Testis (tissue), 2 donors: ENCODE results near the gene LMAN1.

ENCODE experiments used
- POLR2A ChIP-seq: fragments of 450-650 bp; IDR thresholded peaks from one replicate; pipeline ENCODE4 v1.6.1; 2017; ENCODE audit warnings: antibody characterized with exemption, mild to moderate bottlenecking, moderate library complexity
- TF ChIP-seq, protein P1 (sequence below), 3 experiments: fragments of 450-650 bp in 2 of 3; fragments of 200-600 bp in 1 of 3; sonication (generic) in 1 of 3; IDR thresholded peaks; one replicate each; pipeline ENCODE4 v1.5.1; 2016 to 2019; ENCODE audit warnings: antibody characterized with exemption in 3 of 3, mild to moderate bottlenecking in 2 of 3, moderate library complexity in 1 of 3

DNA sequence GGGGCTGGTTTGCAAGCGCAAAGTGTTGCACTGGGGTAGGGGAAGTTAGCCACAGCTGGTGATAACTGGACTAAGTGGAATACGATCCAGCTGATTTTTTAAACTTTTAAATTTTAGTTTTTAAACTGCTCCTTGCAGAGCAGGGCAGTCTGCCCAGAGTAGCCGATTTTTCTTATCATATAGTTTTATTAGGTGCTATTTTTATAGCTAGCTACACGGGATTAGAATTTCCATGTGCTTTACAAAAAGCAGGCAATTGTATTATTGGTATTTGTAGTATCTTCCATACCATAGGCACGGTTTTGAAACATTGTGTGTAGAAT, 50.2 kb downstream of the LMAN1 start:
- TF ChIP-seq, protein P1, sequence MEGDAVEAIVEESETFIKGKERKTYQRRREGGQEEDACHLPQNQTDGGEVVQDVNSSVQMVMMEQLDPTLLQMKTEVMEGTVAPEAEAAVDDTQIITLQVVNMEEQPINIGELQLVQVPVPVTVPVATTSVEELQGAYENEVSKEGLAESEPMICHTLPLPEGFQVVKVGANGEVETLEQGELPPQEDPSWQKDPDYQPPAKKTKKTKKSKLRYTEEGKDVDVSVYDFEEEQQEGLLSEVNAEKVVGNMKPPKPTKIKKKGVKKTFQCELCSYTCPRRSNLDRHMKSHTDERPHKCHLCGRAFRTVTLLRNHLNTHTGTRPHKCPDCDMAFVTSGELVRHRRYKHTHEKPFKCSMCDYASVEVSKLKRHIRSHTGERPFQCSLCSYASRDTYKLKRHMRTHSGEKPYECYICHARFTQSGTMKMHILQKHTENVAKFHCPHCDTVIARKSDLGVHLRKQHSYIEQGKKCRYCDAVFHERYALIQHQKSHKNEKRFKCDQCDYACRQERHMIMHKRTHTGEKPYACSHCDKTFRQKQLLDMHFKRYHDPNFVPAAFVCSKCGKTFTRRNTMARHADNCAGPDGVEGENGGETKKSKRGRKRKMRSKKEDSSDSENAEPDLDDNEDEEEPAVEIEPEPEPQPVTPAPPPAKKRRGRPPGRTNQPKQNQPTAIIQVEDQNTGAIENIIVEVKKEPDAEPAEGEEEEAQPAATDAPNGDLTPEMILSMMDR (IDR thresholded peaks at IDR 0.05): no peak
- no peak for TF ChIP-seq POLR2A
